ENCODE results near the gene AUTS2.

Gene AUTS2

GRCh38 chr7:70420381-70420662 lies 822.0 kb downstream of the AUTS2 start:
- CTCF ChIA-PET: interaction anchor here (1.2 kb wide), 1 partner anchor 12 kb away, joined by 3 read pairs; no protein-coding TSS in a partner anchor
- H3K4me3 ChIP-seq (ENCODE audit: low read depth, low read length): no peak overlapping the region
- POLR2A ChIA-PET: no interaction called here
- DNase-seq (ENCODE audit: low read depth, low spot score): no peak
- no peak for TF ChIP-seq CTCF (IDR thresholded peaks at IDR 0.05; ENCODE audit: insufficient read depth, low read length, missing control alignments)

- CTCF ChIA-PET: no interaction called here
- no peak overlapping the region for H3K4me3 ChIP-seq (ENCODE audit: low read depth, low read length)
- TF ChIP-seq CTCF (IDR thresholded peaks at IDR 0.05; ENCODE audit: insufficient read depth, low read length, missing control alignments): no peak
- POLR2A ChIA-PET: no interaction called here
- DNase-seq (ENCODE audit: low read depth, low spot score): no peak
Observed at GRCh38 chr7:70421319-70421718, 823.0 kb downstream of the AUTS2 start.

GRCh38 chr7:70426249-70426880 lies 828.1 kb downstream of the AUTS2 start:
- POLR2A ChIA-PET: no interaction called here
- no peak overlapping the region for H3K4me3 ChIP-seq (ENCODE audit: low read depth, low read length)
- CTCF ChIA-PET: no interaction called here
- no peak for TF ChIP-seq CTCF (IDR thresholded peaks at IDR 0.05; ENCODE audit: insufficient read depth, low read length, missing control alignments)
- DNase-seq (ENCODE audit: low read depth, low spot score): no peak

GRCh38 chr7:70432567-70433001 lies 834.3 kb downstream of the AUTS2 start:
- no peak overlapping the region for H3K4me3 ChIP-seq (ENCODE audit: low read depth, low read length)
- TF ChIP-seq CTCF (IDR thresholded peaks at IDR 0.05; ENCODE audit: insufficient read depth, low read length, missing control alignments): no peak
- CTCF ChIA-PET: interaction anchor here (1.2 to 1.6 kb wide), 2 partner anchors 12 to 266 kb away, joined by 3 read pairs; no protein-coding TSS in a partner anchor
- POLR2A ChIA-PET: no interaction called here
- no peak for DNase-seq (ENCODE audit: low read depth, low spot score)

GRCh38 chr7:70434376-70434775 lies 836.1 kb downstream of the AUTS2 start:
- no peak for DNase-seq (ENCODE audit: low read depth, low spot score)
- no peak overlapping the region for H3K4me3 ChIP-seq (ENCODE audit: low read depth, low read length)
- ChIA-PET CTCF (interaction anchor here (1.0 to 1.4 kb wide), 2 partner anchors 21 to 241 kb away, joined by 3 to 4 read pairs; no protein-coding TSS in a partner anchor), POLR2A (no interaction called here)
- TF ChIP-seq CTCF (IDR thresholded peaks at IDR 0.05; ENCODE audit: insufficient read depth, low read length, missing control alignments): no peak

- TF ChIP-seq CTCF (IDR thresholded peaks at IDR 0.05; ENCODE audit: insufficient read depth, low read length, missing control alignments): no peak
- ChIA-PET POLR2A (no interaction called here), CTCF (interaction anchor here (1.0 to 1.4 kb wide), 2 partner anchors 22 to 242 kb away, joined by 3 to 4 read pairs; no protein-coding TSS in a partner anchor)
- no peak for DNase-seq (ENCODE audit: low read depth, low spot score)
- H3K4me3 ChIP-seq (ENCODE audit: low read depth, low read length): no peak overlapping the region
Observed at GRCh38 chr7:70434821-70435220, 836.5 kb downstream of the AUTS2 start.
